ENCODE results near the gene NANOS3. TPM values are rescaled to one million over a fixed set of nuclear protein-coding genes. Genes with fewer than 3 reads are reported as not detected.

The NANOS3 gene
- total RNA-seq, result not detected in 2 replicates

- no peak within 1 kb of the TSS for H3K4me3 ChIP-seq (ENCODE audit: low read depth, low read length)
- DNase-seq (ENCODE audit: low read depth), result no peak
- TF ChIP-seq CTCF (conservative IDR thresholded peaks at IDR 0.05; ENCODE audit: low read depth, low read length), result no peak
Observed at GRCh38 chr19:13876834-13877233, at the start of gene NANOS3. TSS of gene NANOS3 (plus strand) at chr19:13877134. CDS start at chr19:13877249, 115 bp downstream.

GRCh38 chr19:13827656-13828055 lies 49.3 kb upstream of the NANOS3 start:
- no peak overlapping the region for H3K4me3 ChIP-seq (ENCODE audit: low read depth, low read length)
- DNase-seq (ENCODE audit: low read depth), result no peak
- TF ChIP-seq CTCF (conservative IDR thresholded peaks at IDR 0.05; ENCODE audit: low read depth, low read length), result no peak

DNA sequence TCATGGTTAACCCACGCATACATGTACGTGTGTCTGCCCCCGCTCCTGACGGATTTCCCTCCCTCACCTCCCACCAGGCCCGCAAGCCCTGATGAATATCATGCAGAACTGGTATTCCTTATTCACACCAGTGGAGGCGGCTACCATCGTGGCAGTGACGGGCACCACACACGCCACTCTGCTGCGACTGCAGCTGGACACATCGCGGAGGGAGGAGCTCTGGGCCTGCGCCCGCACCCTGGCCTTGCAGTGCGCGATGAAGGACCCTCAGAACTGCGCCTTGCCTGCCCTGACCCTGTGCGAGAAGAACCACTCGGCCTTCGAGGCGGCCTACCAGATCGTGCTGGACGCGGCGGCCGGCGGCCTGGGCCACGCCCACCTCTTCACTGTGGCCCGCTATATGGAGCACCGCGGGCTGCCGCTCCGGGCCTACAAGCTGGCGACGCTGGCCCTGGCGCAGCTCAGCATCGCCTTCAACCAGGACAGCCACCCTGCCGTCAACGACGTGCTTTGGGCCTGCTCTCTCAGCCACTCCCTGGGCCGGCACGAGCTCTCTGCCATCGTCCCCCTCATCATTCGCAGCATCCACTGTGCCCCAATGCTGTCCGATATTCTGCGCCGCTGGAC lies 46.7 kb upstream of the NANOS3 start:
- DNase-seq (ENCODE audit: low read depth), result no peak
- TF ChIP-seq CTCF (conservative IDR thresholded peaks at IDR 0.05; ENCODE audit: low read depth, low read length), result no peak
- H3K4me3 ChIP-seq (ENCODE audit: low read depth, low read length), result no peak overlapping the region

GRCh38 chr19:13830741-13831536 lies 46.0 kb upstream of the NANOS3 start:
- TF ChIP-seq CTCF (conservative IDR thresholded peaks at IDR 0.05; ENCODE audit: low read depth, low read length), result no peak

DNA sequence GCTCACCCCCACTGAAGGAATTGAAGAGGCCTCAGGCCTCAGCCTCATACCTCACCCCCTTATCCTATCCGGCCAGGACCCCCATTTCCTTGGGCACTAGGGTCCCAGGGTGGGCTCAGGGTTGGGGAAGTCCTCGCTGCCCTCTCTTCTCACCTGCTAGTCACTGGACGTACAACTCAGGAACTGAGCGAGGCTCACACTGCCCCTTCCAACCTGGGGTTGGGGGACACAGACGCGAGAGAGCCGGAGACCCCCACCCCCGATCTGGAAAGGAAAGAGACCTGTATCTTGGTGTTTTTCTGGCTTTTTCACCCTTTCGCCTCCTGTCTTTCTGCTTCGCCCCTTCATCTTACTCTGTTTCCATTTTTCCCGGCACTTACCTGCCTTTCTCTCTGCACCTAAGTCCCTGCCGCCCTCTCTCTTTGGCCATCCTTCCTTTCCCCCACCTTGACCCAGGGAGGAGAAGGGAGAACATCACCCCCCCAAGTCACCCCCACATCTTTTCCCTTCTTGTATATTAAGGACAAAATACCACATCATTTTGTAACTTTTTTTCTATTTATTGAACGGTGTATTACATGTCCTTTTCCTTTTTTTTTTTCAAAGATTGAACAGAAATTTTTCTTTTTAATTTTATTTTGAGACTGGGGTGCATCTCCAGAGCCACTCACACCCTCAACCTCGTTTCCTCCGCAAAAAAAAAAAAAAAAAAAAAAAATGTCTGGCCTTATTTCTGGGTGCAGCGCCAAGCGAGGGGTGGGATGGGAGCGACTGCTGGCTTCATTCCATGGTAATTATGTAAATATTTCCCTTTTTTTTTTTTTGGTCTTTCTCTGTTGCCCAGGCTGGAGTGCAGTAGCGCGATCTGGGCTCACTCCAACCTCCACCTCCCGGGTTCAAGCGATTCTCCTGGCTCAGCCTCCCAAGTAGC lies 45.1 kb upstream of the NANOS3 start:
- no peak for TF ChIP-seq CTCF (conservative IDR thresholded peaks at IDR 0.05; ENCODE audit: low read depth, low read length)
- H3K4me3 ChIP-seq (ENCODE audit: low read depth, low read length), result no peak overlapping the region
- DNase-seq (ENCODE audit: low read depth), result no peak

More at GRCh38 chr19:13830741-13831536, 46.0 kb upstream of the NANOS3 start:
- DNase-seq (ENCODE audit: low read depth), result no peak
- no peak overlapping the region for H3K4me3 ChIP-seq (ENCODE audit: low read depth, low read length)

- no peak for DNase-seq (ENCODE audit: low read depth)
- H3K4me3 ChIP-seq (ENCODE audit: low read depth, low read length), result peak overlapping the region; percentile 22
- TF ChIP-seq CTCF (conservative IDR thresholded peaks at IDR 0.05; ENCODE audit: low read depth, low read length), result peak; percentile 51
Observed at GRCh38 chr19:13833330-13834243, 43.3 kb upstream of the NANOS3 start.
